ENCODE results near the gene SH3BGRL2. TPM values are rescaled to one million over a fixed set of nuclear protein-coding genes. Genes with fewer than 3 reads are reported as not detected.
"Not testable (repeated sequence)": the region's sequence is repeated elsewhere in the genome, so short reads cannot be mapped to it uniquely, and the experiment has no call there.

The SH3BGRL2 gene
- total RNA-seq, 2 donors from 2014 or later = 26.4 to 29.1 TPM

- intact Hi-C loops (cut with DNase I) = no loop called here
- Histone ChIP-seq H3K27me3 (no peaks in the 10 kb centered on the region), H3K4me1 (peaks cover 13% of the 10 kb centered on the region), H3K4me3 (no peak overlapping the region), H3K36me3 (replicated peaks in 1 of 2; ENCODE audit: insufficient read depth in 1 of 2, low read depth in 2 of 2) (no peaks in the 10 kb centered on the region), H3K9me3 (no peaks in the 10 kb centered on the region), H3K27ac (no peak overlapping the region)
- DNase-seq (no peak), ATAC-seq (no peak)
- TF ChIP-seq CTCF (IDR thresholded peaks at IDR 0.05) = no peak
- no peak for TF ChIP-seq POLR2A (IDR thresholded peaks at IDR 0.05)
- WGBS, 2 donors = 65 to 89% methylated on average over 2 of the region's 2 CpGs
Observed at GRCh38 chr6:79612918-79613317, 18.2 kb upstream of the SH3BGRL2 start.

- no peak overlapping the region for H3K27ac ChIP-seq
- DNase-seq = no peak
- intact Hi-C loops (cut with DNase I) = no loop called here
- H3K4me1 ChIP-seq = peaks cover 13% of the 10 kb centered on the region
- TF ChIP-seq POLR2A (IDR thresholded peaks at IDR 0.05) (no peak), CTCF (IDR thresholded peaks at IDR 0.05) (no peak)
- WGBS, 2 donors = 78 to 92% methylated on average over 6 of the region's 6 CpGs
- no peaks in the 10 kb centered on the region for H3K36me3 ChIP-seq (replicated peaks in 1 of 2; ENCODE audit: insufficient read depth in 1 of 2, low read depth in 2 of 2)
- no peaks in the 10 kb centered on the region for H3K27me3 ChIP-seq
- H3K9me3 ChIP-seq = no peaks in the 10 kb centered on the region
- H3K4me3 ChIP-seq = no peak overlapping the region
- ATAC-seq = no peak
Observed at GRCh38 chr6:79613912-79614311, 17.2 kb upstream of the SH3BGRL2 start.

GRCh38 chr6:79614326-79615305 is 16.5 kb upstream of the SH3BGRL2 start:
- no peak for TF ChIP-seq CTCF (IDR thresholded peaks at IDR 0.05)
- no peak for TF ChIP-seq POLR2A (IDR thresholded peaks at IDR 0.05)
- peaks cover 13% of the 10 kb centered on the region for H3K4me1 ChIP-seq
- intact Hi-C loops (cut with DNase I) = no loop called here
- no peaks in the 10 kb centered on the region for H3K36me3 ChIP-seq (replicated peaks in 1 of 2; ENCODE audit: insufficient read depth in 1 of 2, low read depth in 2 of 2)
- 89% methylated on average over 7 of the region's 7 CpGs for WGBS, 2 donors
- no peak overlapping the region for H3K27ac ChIP-seq
- ATAC-seq (no peak), DNase-seq (no peak)
- no peak overlapping the region for H3K4me3 ChIP-seq
- no peaks in the 10 kb centered on the region for H3K27me3 ChIP-seq
- H3K9me3 ChIP-seq = no peaks in the 10 kb centered on the region

GRCh38 chr6:79617518-79617941 is 13.6 kb upstream of the SH3BGRL2 start:
- H3K27ac ChIP-seq = no peak overlapping the region
- DNase-seq = no peak

GRCh38 chr6:79618425-79618824 is 12.7 kb upstream of the SH3BGRL2 start:
- H3K4me3 ChIP-seq; DNase-seq; H3K9me3 ChIP-seq; H3K27ac ChIP-seq; H3K27me3 ChIP-seq; H3K36me3 ChIP-seq (replicated peaks in 1 of 2; ENCODE audit: insufficient read depth in 1 of 2, low read depth in 2 of 2); intact Hi-C loops (cut with DNase I); ATAC-seq: not testable (repeated sequence)
- H3K4me1 ChIP-seq = peaks cover 13% of the 10 kb centered on the region
- 85 to 88% methylated on average over 13 of the region's 13 CpGs for WGBS, 2 donors

More at GRCh38 chr6:79617518-79617941, 13.6 kb upstream of the SH3BGRL2 start:
- 11 to 18% methylated on average over 1 of the region's 1 CpG for WGBS, 2 donors
- Histone ChIP-seq H3K9me3 (no peaks in the 10 kb centered on the region), H3K4me1 (peaks cover 13% of the 10 kb centered on the region), H3K36me3 (replicated peaks in 1 of 2; ENCODE audit: insufficient read depth in 1 of 2, low read depth in 2 of 2) (no peaks in the 10 kb centered on the region), H3K27me3 (no peaks in the 10 kb centered on the region), H3K4me3 (no peak overlapping the region)
- TF ChIP-seq POLR2A (IDR thresholded peaks at IDR 0.05) (no peak), CTCF (IDR thresholded peaks at IDR 0.05) (no peak)
- intact Hi-C loops (cut with DNase I) = no loop called here
- no peak for ATAC-seq
